HG03103 (cell line): ENCODE results near the gene TASP1.
"Not testable (repeated sequence)": the region's sequence is repeated elsewhere in the genome, so short reads cannot be mapped to it uniquely, and the experiment has no call there.

ENCODE experiments used
- ATAC-seq: cut with Tn5 transposase; IDR thresholded peaks from one replicate; pipeline ENCODE4 v1.9.1; 2021; ENCODE audit warnings: low read depth; ENCODE audit not compliant: unreplicated experiment

TASP1 gene

GRCh38 chr20:13510837-13511488 lies 127.8 kb downstream of the TASP1 start:
- no peak for ATAC-seq

GRCh38 chr20:13507646-13508045 lies 131.1 kb downstream of the TASP1 start:
- ATAC-seq: no peak

- ATAC-seq: no peak
Observed at GRCh38 chr20:13501500-13501899, 137.2 kb downstream of the TASP1 start.

GRCh38 chr20:13494019-13494418 lies 144.7 kb downstream of the TASP1 start:
- no peak for ATAC-seq

- ATAC-seq: no peak
Observed at GRCh38 chr20:13493143-13493542, 145.6 kb downstream of the TASP1 start.

GRCh38 chr20:13492001-13492481 lies 146.7 kb downstream of the TASP1 start:
- ATAC-seq: no peak

- no peak for ATAC-seq
Observed at GRCh38 chr20:13487202-13487601, 151.5 kb downstream of the TASP1 start.

GRCh38 chr20:13486694-13487093 lies 152.0 kb downstream of the TASP1 start:
- ATAC-seq: no peak

- no peak for ATAC-seq
Observed at GRCh38 chr20:13485576-13485975, 153.2 kb downstream of the TASP1 start.

GRCh38 chr20:13485019-13485418 lies 153.7 kb downstream of the TASP1 start:
- ATAC-seq: not testable (repeated sequence)

- not testable (repeated sequence) for ATAC-seq
Observed at GRCh38 chr20:13483472-13483871, 155.3 kb downstream of the TASP1 start.

- no peak for ATAC-seq
Observed at GRCh38 chr20:13478366-13478765, 160.4 kb downstream of the TASP1 start.

GRCh38 chr20:13474467-13474866 lies 164.3 kb downstream of the TASP1 start:
- no peak for ATAC-seq

- no peak for ATAC-seq
Observed at GRCh38 chr20:13469262-13469661, 169.5 kb downstream of the TASP1 start.

- no peak for ATAC-seq
Observed at GRCh38 chr20:13468166-13468565, 170.6 kb downstream of the TASP1 start.

- ATAC-seq: no peak
Observed at GRCh38 chr20:13464702-13465101, 174.0 kb downstream of the TASP1 start.

GRCh38 chr20:13461849-13462458 lies 176.8 kb downstream of the TASP1 start:
- no peak for ATAC-seq

- ATAC-seq: peak; percentile 91
Observed at GRCh38 chr20:13458860-13459451, 179.8 kb downstream of the TASP1 start.

- no peak for ATAC-seq
Observed at GRCh38 chr20:13457487-13457886, 181.2 kb downstream of the TASP1 start.

GRCh38 chr20:13455713-13456112 lies 183.0 kb downstream of the TASP1 start:
- ATAC-seq: no peak

GRCh38 chr20:13453367-13453766 lies 185.4 kb downstream of the TASP1 start:
- ATAC-seq: no peak
